H1 (cell line): ENCODE data around the gene DLG1. TPM values are rescaled to one million over a fixed set of nuclear protein-coding genes. Genes with fewer than 3 reads are reported as not detected.

Source experiments
- CBX5 ChIP-seq: fragments of 300-800, 300-1000 bp; sonication (generic); IDR thresholded peaks from 2 replicates; pipeline ENCODE4 v1.7.1; 2016; ENCODE audit warnings: antibody characterized with exemption, low read length, low read depth
- EP300 ChIP-seq, 2 experiments: IDR thresholded peaks; 1 replicate in 1 of 2; 2 replicates in 1 of 2; pipeline ENCODE4 v1.6.1; 2011 to 2012; ENCODE audit warnings: low read depth in 2 of 2, low read length in 2 of 2, mild to moderate bottlenecking in 2 of 2, borderline replicate concordance in 1 of 2, inconsistent platforms in 1 of 2, moderate library complexity in 1 of 2
- KDM5A ChIP-seq: fragments of 200-600 bp; IDR thresholded peaks from 2 replicates; pipeline ENCODE4 v1.7.1; 2012; ENCODE audit warnings: mild to moderate bottlenecking, low read length, inconsistent platforms, mixed read lengths
- PHF8 ChIP-seq: fragments of 200-600 bp; sonication (generic); conservative IDR thresholded peaks from 2 replicates; pipeline ENCODE4 v1.7.1; 2012; ENCODE audit warnings: low read depth, mild to moderate bottlenecking, inconsistent platforms, low read length, moderate library complexity
- SP4 ChIP-seq: IDR thresholded peaks from 2 replicates; pipeline ENCODE4 v1.6.1; 2012; ENCODE audit warnings: low read length, inconsistent platforms
- polyA plus RNA-seq, 7 experiments: library from polyadenylated mRNA; depleted of rRNA in 3 of 7; stranded (reverse) in 5 of 7; unstranded in 2 of 7; fragments of >200 nt in 5 of 7; fragments of 200-250 nt in 2 of 7; gene quantifications; 1 replicate in 5 of 7; 2 replicates in 1 of 7; 4 replicates in 1 of 7; pipeline versions ENCODE4 v1.2.1 to v1.2.3, GENCODE V29; 2011 to 2013; ENCODE audit warnings: missing spikeins in 2 of 7, mixed read lengths in 2 of 7
- total RNA-seq: library from RNA; stranded (reverse); fragmentation: NEBNext Ultra II Directional; extraction: Animal tissue kit (Norgen Biotek cat#: 25700); gene quantifications from 2 replicates; pipeline ENCODE4 v1.2.1, GENCODE V29; 2021

The DLG1 gene
- total and polyA plus RNA-seq, 2 of the 8 experiments (the other 6 are each of a cell fraction or from before 2014, with no cell fraction given), result 13.4 to 78.8 TPM

- TF ChIP-seq EP300 (IDR thresholded peaks at IDR 0.05; ENCODE audit: borderline replicate concordance in 1 of 2, low read depth in 2 of 2, low read length in 2 of 2), result no peak
- TF ChIP-seq CBX5, result no peak
- no peak for TF ChIP-seq KDM5A
- no peak for TF ChIP-seq SP4
- TF ChIP-seq PHF8, result no peak
Observed at GRCh38 chr3:197325773-197326172, 27.4 kb upstream of the DLG1 start (continued).
